Inflammatory macrophage treated with lipopolysaccharide for 4 hours (primary cell): ENCODE measurements around the gene HRH3.

ENCODE experiments used
- DNase-seq: peaks from one replicate; pipeline ENCODE4 v3.0.0-alpha.2; 2020

Gene HRH3

GRCh38 chr20:62174021-62174804 lies 45.9 kb downstream of the HRH3 start:
- no peak for DNase-seq

GRCh38 chr20:62172666-62173065 lies 47.4 kb downstream of the HRH3 start:
- no peak for DNase-seq

GRCh38 chr20:62171245-62171644 lies 48.8 kb downstream of the HRH3 start:
- no peak for DNase-seq

- DNase-seq, result no peak
Measured at GRCh38 chr20:62170536-62170935, 49.5 kb downstream of the HRH3 start.

DNA sequence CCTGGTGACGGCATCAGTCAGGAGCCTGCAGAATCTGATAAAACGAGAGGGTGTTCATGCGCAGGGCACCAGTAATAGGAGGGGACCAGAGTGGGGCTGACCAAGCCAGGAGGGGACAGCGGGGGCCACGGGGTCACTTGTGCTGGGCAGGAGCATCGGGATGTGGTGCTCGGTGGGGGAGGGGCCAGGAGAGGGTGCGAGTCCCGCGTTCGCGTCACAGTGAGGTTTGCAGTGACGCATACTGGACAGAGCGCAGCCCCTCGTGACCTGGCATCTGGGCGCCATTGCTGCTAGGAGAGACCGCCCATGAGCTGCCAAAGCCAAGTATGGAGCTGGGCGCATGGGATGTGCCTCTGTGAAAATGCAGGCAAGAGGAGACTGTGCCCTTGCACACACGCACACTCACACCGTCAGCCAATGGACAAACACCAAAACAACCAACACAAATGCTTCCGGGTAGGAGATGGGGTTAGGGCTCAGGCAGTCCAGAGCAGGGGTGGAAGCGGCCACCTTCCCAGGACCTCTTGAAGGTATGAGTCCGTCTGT lies 51.1 kb downstream of the HRH3 start:
- no peak for DNase-seq

DNA sequence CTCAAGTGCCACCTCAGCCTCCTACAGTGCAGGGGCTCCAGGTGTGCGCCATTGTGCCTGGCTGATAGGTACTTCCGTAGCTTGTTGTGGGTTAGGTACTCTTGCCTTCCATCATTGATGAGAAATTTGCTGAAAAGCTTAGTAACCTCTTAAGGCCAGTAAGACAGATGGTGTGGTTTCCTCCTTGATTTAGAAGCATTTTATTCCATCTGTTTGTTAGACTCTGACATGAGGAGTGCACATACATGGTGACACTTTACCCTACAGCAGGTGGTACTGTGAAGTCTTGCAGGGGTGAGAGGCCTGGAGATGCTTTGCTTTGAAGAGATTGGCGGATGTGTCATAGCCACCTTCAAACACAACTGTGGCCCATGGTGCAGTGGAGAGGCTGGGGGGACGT lies 52.0 kb downstream of the HRH3 start:
- DNase-seq, result no peak

- no peak for DNase-seq
Measured at GRCh38 chr20:62167474-62167873, 52.6 kb downstream of the HRH3 start.

- no peak for DNase-seq
Measured at GRCh38 chr20:62165762-62166399, 54.2 kb downstream of the HRH3 start.
